Small intestine (tissue), 16 donors: ENCODE results near the gene SELENOH. TPM values are rescaled to one million over a fixed set of nuclear protein-coding genes. Genes with fewer than 3 reads are reported as not detected.
"Not testable (repeated sequence)": the region's sequence is repeated elsewhere in the genome, so short reads cannot be mapped to it uniquely, and the experiment has no call there.

Experiments used
- DNase-seq, 2 donors: peaks; one replicate each; pipeline versions ENCODE4 v3.0.0 to v3.0.0-alpha.2; 2013
- FAIRE-seq: peaks from 2 replicates; lab custom pipeline; 2012; peaks lifted over from hg19 to GRCh38; lab: Jason Lieb, UNC
- H3K27ac ChIP-seq, 3 donors: one replicate each; pipeline ENCODE4 v1.5.1; 2013; ENCODE audit warnings: low read length in 2 of 3, mild to moderate bottlenecking in 2 of 3, control low read depth in 1 of 3, inconsistent platforms in 1 of 3, low read depth in 1 of 3, moderate library complexity in 1 of 3
- H3K27me3 ChIP-seq, 3 donors: one replicate each; pipeline ENCODE4 v1.6.1; 2013; ENCODE audit warnings: low read length in 3 of 3, inconsistent platforms in 1 of 3; ENCODE audit not compliant: control insufficient read depth in 3 of 3, insufficient read depth in 3 of 3
- H3K36me3 ChIP-seq, 3 donors: one replicate each; pipeline ENCODE4 v1.6.1; 2013; ENCODE audit warnings: low read length in 3 of 3, inconsistent platforms in 1 of 3, low read depth in 1 of 3, mild to moderate bottlenecking in 1 of 3, moderate library complexity in 1 of 3; ENCODE audit not compliant: control insufficient read depth in 3 of 3, insufficient read depth in 2 of 3
- H3K4me1 ChIP-seq, 3 donors: one replicate each; pipeline ENCODE4 v1.6.1; 2013; ENCODE audit warnings: low read length in 2 of 3, inconsistent platforms in 1 of 3, low read depth in 1 of 3, mild to moderate bottlenecking in 1 of 3, moderate library complexity in 1 of 3; ENCODE audit not compliant: control insufficient read depth in 3 of 3, insufficient read depth in 2 of 3
- H3K4me3 ChIP-seq, 3 donors: one replicate each; pipeline ENCODE4 v1.5.1; 2013; ENCODE audit warnings: low read length in 3 of 3, control low read depth in 1 of 3, inconsistent platforms in 1 of 3, low read depth in 1 of 3, mild to moderate bottlenecking in 1 of 3, moderate library complexity in 1 of 3
- H3K9me3 ChIP-seq, 2 donors: one replicate each; pipeline ENCODE4 v1.6.1; 2013; ENCODE audit warnings: low read depth in 1 of 2, low read length in 1 of 2; ENCODE audit not compliant: control insufficient read depth in 2 of 2, insufficient read depth in 1 of 2
- WGBS, 3 donors: extraction: QIAGEN DNeasy Blood & Tissue Kit; methylation state at CpG; one replicate each; pipeline ENCODE4 v1.1.7; 2013; 5-methylcytosine and 5-hydroxymethylcytosine counted together
- long read RNA-seq, 10 donors: transcript quantifications; one replicate each; lab custom pipeline, GENCODE V29; 2026
- polyA plus RNA-seq, 4 donors: library from polyadenylated mRNA; stranded (reverse) in 3 of 4; unstranded in 1 of 4; fragments of 200-250 nt in 3 of 4; fragments of 120-200 nt in 1 of 4; gene quantifications; one replicate each; pipeline versions ENCODE4 v1.2.1 to v1.2.3, GENCODE V29; 2013
- donor health status: healthy with polysubstance abuse.
- donor health status: control.
- donor health status: control.
- donor health status: Bipolar disorder and iron deficiency.
- donor health status: healthy.

Gene SELENOH
- 100 to 1,000 TPM in 3 of 4 donors, 10 to 100 TPM in 1; 78.3 to 148 (median 128) TPM for polyA plus RNA-seq
- long read RNA-seq, donor 1, transcript SELENOH-204 (4 exons, 818 nt): major isoform, 251 of 307 reads
- long read RNA-seq, donor 1, transcript SELENOH-201 (3 exons, 833 nt): minor isoform, 14 of 307 reads
- long read RNA-seq, donor 1, transcript SELENOH-205 (3 exons, 1,039 nt): minor isoform, 6 of 307 reads
- long read RNA-seq, donor 1, partial matches to known transcripts: 18 of 307 reads
- long read RNA-seq, donor 1, other reads (novel, unspliced or antisense): 9 of 307 reads
- long read RNA-seq, donor 2, transcript SELENOH-204 (4 exons, 818 nt): major isoform, 47 of 64 reads
- long read RNA-seq, donor 2, partial matches to known transcripts: 6 of 64 reads
- long read RNA-seq, donor 2, other reads (novel, unspliced or antisense): 0 of 64 reads
- long read RNA-seq, donor 3, transcript SELENOH-207 (1 exons, 523 nt): minor isoform, 6 of 142 reads
- long read RNA-seq, donor 3, transcript SELENOH-204 (4 exons, 818 nt): major isoform, 118 of 142 reads
- long read RNA-seq, donor 3, partial matches to known transcripts: 12 of 142 reads
- long read RNA-seq, donor 3, other reads (novel, unspliced or antisense): 0 of 142 reads
- long read RNA-seq, donor 4, partial matches to known transcripts: 0 of 4 reads
- long read RNA-seq, donor 4, other reads (novel, unspliced or antisense): 0 of 4 reads
- long read RNA-seq, donor 5, transcript SELENOH-205 (3 exons, 1,039 nt): minor isoform, 5 of 50 reads
- long read RNA-seq, donor 5, transcript SELENOH-204 (4 exons, 818 nt): major isoform, 33 of 50 reads
- long read RNA-seq, donor 5, partial matches to known transcripts: 6 of 50 reads
- long read RNA-seq, donor 5, other reads (novel, unspliced or antisense): 0 of 50 reads
- long read RNA-seq, donor 6, transcript SELENOH-204 (4 exons, 818 nt): major isoform, 86 of 110 reads
- long read RNA-seq, donor 6, partial matches to known transcripts: 8 of 110 reads
- long read RNA-seq, donor 6, other reads (novel, unspliced or antisense): 0 of 110 reads
- long read RNA-seq, donor 7: 0 reads
- long read RNA-seq, donor 8, transcript SELENOH-204 (4 exons, 818 nt): major isoform, 11 of 13 reads
- long read RNA-seq, donor 8, partial matches to known transcripts: 0 of 13 reads
- long read RNA-seq, donor 8, other reads (novel, unspliced or antisense): 0 of 13 reads
- long read RNA-seq, donor 9, transcript SELENOH-204 (4 exons, 818 nt): major isoform, 36 of 37 reads
- long read RNA-seq, donor 9, partial matches to known transcripts: 0 of 37 reads
- long read RNA-seq, donor 9, other reads (novel, unspliced or antisense): 0 of 37 reads
- long read RNA-seq, donor 10, transcript SELENOH-207 (1 exons, 523 nt): minor isoform, 6 of 153 reads
- long read RNA-seq, donor 10, transcript SELENOH-204 (4 exons, 818 nt): major isoform, 125 of 153 reads
- long read RNA-seq, donor 10, transcript SELENOH-201 (3 exons, 833 nt): minor isoform, 6 of 153 reads
- long read RNA-seq, donor 10, partial matches to known transcripts: 7 of 153 reads
- long read RNA-seq, donor 10, other reads (novel, unspliced or antisense): 0 of 153 reads

DNA sequence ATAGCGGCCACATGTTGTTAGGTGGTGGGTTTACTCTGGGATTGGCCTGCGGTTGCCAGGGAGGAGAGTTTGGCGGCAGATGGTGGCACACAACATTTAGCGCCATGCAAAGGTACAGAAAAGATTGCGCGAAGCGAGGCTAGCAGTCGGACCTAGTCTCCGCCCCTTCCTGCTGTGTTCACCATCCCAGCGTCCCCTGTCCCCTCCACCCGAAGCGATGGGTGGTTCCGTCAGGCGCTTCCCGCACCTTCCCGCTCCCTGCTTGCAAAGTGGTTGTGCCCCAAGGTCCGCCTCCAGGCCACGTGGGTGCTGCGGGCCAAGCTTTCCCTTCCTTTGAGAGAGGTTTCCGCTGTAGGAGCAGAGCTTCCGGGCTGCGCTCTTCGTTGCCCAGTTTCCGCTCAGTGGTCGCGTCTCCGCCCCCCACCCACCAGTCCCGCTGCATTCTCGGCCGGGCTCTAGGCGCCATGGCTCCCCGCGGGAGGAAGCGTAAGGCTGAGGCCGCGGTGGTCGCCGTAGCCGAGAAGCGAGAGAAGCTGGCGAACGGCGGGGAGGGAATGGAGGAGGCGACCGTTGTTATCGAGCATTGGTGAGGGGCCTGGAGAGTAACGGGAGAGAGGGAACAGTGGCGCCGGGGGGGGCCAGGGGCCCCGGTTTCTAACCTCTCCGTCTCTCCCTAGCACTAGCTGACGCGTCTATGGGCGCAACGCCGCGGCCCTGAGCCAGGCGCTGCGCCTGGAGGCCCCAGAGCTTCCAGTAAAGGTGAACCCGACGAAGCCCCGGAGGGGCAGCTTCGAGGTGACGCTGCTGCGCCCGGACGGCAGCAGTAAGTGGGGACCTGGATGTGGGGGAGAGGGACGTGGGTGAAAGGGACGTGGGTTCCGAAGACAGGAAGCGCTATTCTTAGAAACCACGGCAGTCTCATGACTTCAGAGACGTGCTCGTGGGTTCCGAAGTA, at the start of gene SELENOH:
Gene SELENOH, plus strand, starts transcription at position 360 of the 955 bp plus-strand sequence. Its CDS starts 105 bp downstream, at position 465.
- H3K27me3 ChIP-seq: no peaks in the 10 kb centered on the region
- peak within 1 kb of the TSS; percentile 92 to 97 (median 96) for H3K27ac ChIP-seq
- FAIRE-seq (no peak), DNase-seq (peak; percentile 98)
- 0 to 1% (median 0%) methylated on average over 68 to 75 of the region's 75 CpGs for WGBS, 3 donors
- H3K36me3 ChIP-seq: peaks cover 10 to 49% (median 16%) of the 10 kb centered on the region in 3 donors
- no peaks in the 10 kb centered on the region for H3K9me3 ChIP-seq
- peak within 1 kb of the TSS; percentile 89 to 95 (median 94) for H3K4me3 ChIP-seq
- H3K4me1 ChIP-seq: peaks cover 0 to 8% (median 6%) of the 10 kb centered on the region in 3 donors

DNA sequence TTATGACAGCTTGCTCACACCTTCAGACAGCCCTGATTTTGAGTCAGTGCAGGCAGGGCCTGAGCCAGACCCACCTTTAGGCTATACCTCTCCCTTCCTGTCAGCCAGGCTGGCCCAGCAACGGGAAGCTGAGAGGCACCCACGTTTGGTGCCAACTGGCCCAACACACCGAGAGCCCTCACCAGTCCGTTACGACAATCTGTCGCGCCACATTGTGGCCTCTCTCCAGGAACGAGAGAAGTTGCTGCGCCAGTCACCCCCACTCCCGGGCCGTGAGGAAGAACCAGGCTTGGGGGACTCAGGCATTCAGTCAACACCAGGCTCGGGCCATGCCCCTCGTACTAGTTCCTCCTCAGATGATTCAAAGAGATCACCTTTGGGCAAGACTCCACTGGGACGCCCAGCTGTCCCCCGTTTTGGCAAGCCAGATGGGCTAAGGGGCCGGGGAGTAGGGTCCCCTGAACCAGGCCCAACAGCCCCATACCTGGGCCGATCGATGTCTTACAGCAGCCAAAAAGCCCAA, 42.4 kb upstream of the SELENOH start:
- H3K9me3 ChIP-seq: no peaks in the 10 kb centered on the region
- 93 to 94% (median 93%) methylated on average over 18 of the region's 18 CpGs for WGBS, 3 donors
- no peaks in the 10 kb centered on the region for H3K27me3 ChIP-seq
- no peak for FAIRE-seq
- H3K36me3 ChIP-seq: peaks cover 40 to 73% (median 41%) of the 10 kb centered on the region in 3 donors
- H3K4me1 ChIP-seq: no peaks in the 10 kb centered on the region
- H3K4me3 ChIP-seq: no peak overlapping the region
- no peak overlapping the region for H3K27ac ChIP-seq
- no peak for DNase-seq

GRCh38 chr11:57699813-57700212, 41.5 kb upstream of the SELENOH start:
- H3K4me3 ChIP-seq: no peak overlapping the region
- H3K27me3 ChIP-seq: no peaks in the 10 kb centered on the region
- no peaks in the 10 kb centered on the region for H3K9me3 ChIP-seq
- H3K36me3 ChIP-seq: peaks cover 37 to 71% (median 44%) of the 10 kb centered on the region in 3 donors
- FAIRE-seq: no peak
- 88 to 92% (median 88%) methylated on average over 10 of the region's 10 CpGs for WGBS, 3 donors
- no peak for DNase-seq
- no peak overlapping the region for H3K27ac ChIP-seq
- H3K4me1 ChIP-seq: no peaks in the 10 kb centered on the region

GRCh38 chr11:57700425-57700824, 40.9 kb upstream of the SELENOH start:
- H3K36me3 ChIP-seq: peaks cover 36 to 68% (median 44%) of the 10 kb centered on the region in 3 donors

GRCh38 chr11:57703341-57703740, 38.0 kb upstream of the SELENOH start:
- H3K4me3 ChIP-seq: no peak overlapping the region
- H3K4me1 ChIP-seq: no peaks in the 10 kb centered on the region
- 95 to 97% (median 96%) methylated on average over 4 of the region's 4 CpGs for WGBS, 3 donors
- no peak for DNase-seq
- peaks cover 21 to 50% (median 29%) of the 10 kb centered on the region in 3 donors for H3K36me3 ChIP-seq
- no peaks in the 10 kb centered on the region for H3K9me3 ChIP-seq
- H3K27me3 ChIP-seq: no peaks in the 10 kb centered on the region
- FAIRE-seq: no peak
- no peak overlapping the region for H3K27ac ChIP-seq

More at GRCh38 chr11:57700425-57700824, 40.9 kb upstream of the SELENOH start:
- no peaks in the 10 kb centered on the region for H3K27me3 ChIP-seq
- 76 to 88% (median 81%) methylated on average over 3 of the region's 3 CpGs for WGBS, 3 donors
- no peak overlapping the region for H3K27ac ChIP-seq
- no peak for DNase-seq
- H3K4me1 ChIP-seq: no peaks in the 10 kb centered on the region
- no peak for FAIRE-seq
- no peaks in the 10 kb centered on the region for H3K9me3 ChIP-seq
- no peak overlapping the region for H3K4me3 ChIP-seq

DNA sequence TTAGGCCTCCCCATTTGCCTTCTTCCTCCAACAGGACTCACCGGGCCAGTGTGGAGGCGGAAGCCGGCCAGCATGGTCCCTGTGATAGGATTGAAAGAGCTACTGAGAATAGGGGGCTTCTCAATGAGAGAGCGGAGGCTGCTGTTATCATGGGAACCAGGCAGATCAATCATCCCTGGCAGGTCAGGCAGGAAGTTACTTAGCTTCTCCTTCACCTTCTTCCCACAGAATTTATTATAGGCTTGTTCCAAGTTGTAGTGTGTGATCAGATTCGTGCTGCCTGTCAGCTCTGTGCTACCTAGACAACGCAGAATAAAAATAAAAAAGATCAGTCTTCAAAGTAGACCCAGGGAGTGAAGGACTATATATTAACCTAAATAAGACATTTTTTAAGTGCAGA, 36.4 kb upstream of the SELENOH start:
- Histone ChIP-seq H3K4me3 (no peak overlapping the region), H3K36me3 (peaks cover 11 to 37% (median 22%) of the 10 kb centered on the region in 3 donors), H3K9me3 (no peaks in the 10 kb centered on the region), H3K4me1 (no peaks in the 10 kb centered on the region), H3K27me3 (no peaks in the 10 kb centered on the region), H3K27ac (no peak overlapping the region)
- DNase-seq (no peak), FAIRE-seq (no peak)
- WGBS, 3 donors: 87 to 93% (median 91%) methylated on average over 6 of the region's 6 CpGs

DNA sequence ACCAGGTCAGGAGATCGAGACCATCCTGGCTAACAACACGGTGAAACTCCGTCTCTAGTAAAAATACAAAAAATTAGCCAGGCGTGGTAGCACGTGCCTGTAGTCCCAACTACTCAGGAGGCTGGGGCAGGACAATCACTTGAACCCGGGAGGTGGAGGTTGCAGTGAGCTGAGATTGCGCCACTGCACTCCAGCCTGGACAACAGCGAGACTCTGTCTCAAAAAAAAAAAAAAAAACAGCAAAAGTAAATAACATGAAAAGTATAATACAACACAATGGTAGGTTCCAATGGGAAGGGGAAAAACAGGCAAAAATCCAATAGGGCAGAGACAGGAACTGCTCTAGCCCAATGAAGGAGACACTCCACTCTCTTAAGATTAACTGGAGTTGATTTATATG, 35.9 kb upstream of the SELENOH start:
- 93 to 97% (median 93%) methylated on average over 8 of the region's 8 CpGs for WGBS, 3 donors
- peaks cover 10 to 33% (median 19%) of the 10 kb centered on the region in 3 donors for H3K36me3 ChIP-seq
- not testable (repeated sequence) for H3K9me3 ChIP-seq, H3K4me1 ChIP-seq, H3K27me3 ChIP-seq, DNase-seq, FAIRE-seq, H3K27ac ChIP-seq, H3K4me3 ChIP-seq
